Body of pancreas (tissue), 4 donors: ENCODE measurements around the gene RDH5.

ENCODE experiments used
- POLR2A ChIP-seq, 3 donors: fragments of 450-650 bp; IDR thresholded peaks; one replicate each; pipeline ENCODE4 v1.6.1; 2016; ENCODE audit warnings: antibody characterized with exemption in 3 of 3, mild to moderate bottlenecking in 2 of 3
- TF ChIP-seq, protein P1 (sequence below), 7 experiments: fragments of 450-650 bp in 4 of 7; fragments of 200-600 bp in 3 of 7; sonication (generic) in 3 of 7; IDR thresholded peaks; one replicate each; pipeline ENCODE4 v1.5.1; 2016 to 2019; ENCODE audit warnings: antibody characterized with exemption in 7 of 7

DNA sequence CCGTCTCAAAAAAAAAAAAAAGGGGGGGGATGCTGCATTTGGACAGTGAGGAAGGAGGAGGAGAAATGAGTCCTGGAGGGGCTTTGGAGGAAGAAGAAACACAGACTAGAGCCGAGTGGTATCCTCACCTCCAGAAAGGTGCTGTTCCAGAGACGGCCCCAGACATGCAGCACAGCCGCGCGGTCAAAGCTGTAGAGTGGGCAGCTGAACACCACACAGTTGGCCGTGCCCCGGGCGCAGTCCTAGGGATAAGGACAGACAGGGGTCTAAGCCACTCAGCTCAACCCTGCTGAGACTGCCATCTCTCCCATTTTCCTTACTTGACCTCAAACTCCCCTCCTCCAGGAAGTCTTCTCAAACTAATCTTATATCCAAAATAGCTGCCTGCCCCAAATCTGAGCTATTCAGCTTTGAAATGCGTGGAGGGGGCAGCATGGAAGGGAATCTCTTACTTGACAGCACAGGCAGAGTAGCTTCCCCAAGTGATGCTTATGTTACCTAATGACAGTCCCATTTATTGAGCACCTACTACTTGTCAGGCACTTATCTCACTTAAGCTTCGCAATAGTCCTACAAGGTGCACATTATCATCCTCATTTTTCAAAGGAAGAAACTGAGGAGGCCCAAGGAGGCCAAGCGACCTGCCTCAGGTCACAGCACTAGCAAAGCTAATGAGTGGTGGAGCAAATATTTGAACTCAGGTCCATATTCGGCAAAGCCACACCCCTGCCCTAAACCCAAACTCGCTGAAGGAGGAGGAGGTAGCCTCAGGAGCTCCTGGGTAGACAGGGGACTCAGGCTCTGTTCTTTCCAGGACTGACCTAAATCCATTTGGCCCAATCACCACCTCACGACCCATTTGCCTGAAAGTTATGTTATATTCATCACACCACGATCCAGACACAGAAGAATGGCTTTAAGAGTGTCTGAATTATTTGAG, 31.2 kb upstream of the RDH5 start:
- TF ChIP-seq, protein P1, sequence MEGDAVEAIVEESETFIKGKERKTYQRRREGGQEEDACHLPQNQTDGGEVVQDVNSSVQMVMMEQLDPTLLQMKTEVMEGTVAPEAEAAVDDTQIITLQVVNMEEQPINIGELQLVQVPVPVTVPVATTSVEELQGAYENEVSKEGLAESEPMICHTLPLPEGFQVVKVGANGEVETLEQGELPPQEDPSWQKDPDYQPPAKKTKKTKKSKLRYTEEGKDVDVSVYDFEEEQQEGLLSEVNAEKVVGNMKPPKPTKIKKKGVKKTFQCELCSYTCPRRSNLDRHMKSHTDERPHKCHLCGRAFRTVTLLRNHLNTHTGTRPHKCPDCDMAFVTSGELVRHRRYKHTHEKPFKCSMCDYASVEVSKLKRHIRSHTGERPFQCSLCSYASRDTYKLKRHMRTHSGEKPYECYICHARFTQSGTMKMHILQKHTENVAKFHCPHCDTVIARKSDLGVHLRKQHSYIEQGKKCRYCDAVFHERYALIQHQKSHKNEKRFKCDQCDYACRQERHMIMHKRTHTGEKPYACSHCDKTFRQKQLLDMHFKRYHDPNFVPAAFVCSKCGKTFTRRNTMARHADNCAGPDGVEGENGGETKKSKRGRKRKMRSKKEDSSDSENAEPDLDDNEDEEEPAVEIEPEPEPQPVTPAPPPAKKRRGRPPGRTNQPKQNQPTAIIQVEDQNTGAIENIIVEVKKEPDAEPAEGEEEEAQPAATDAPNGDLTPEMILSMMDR (IDR thresholded peaks at IDR 0.05): no peak
- no peak for TF ChIP-seq POLR2A (IDR thresholded peaks at IDR 0.05)
